Measurements from ENCODE around the gene SGCD. TPM values are rescaled to one million over a fixed set of nuclear protein-coding genes. Genes with fewer than 3 reads are reported as not detected.

SGCD gene
- total RNA-seq, 1 experiment from 2014 or later = not detected

DNA sequence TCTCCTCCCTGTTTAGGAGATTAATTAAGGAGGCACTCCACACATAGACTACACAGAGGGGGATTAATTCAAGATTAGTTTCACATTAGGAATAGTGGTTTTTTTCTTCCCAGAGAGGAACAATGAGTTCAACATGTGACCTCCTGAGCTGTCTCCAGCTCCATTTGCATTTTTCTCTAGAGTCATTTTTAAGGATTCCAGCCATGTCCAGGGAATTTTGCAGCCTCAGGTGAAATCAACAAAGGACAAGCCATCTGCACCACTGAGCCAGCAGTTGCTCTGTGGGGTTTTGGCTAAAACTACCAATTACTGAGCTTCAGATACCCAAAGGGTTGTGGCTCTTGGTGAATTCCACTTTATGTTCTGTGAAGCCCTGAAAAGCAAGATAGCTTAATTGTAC is 264.7 kb downstream of the SGCD start:
- ChIA-PET RAD21 (ENCODE audit: low non-redundant PET in 1 of 2, low total read pairs in 2 of 2, uncharacterized antibody in 2 of 2, unreplicated experiment in 2 of 2) (no interaction called here), CTCF (no interaction called here), POLR2A (no interaction called here)
- DNase-seq (ENCODE audit: low read depth, low spot score) (no peak), ATAC-seq (no peak)
- BruUV-seq (replicated peaks) = no TSS peak
- Histone ChIP-seq H3K4me1 (ENCODE audit: control insufficient read depth in 1 of 2, insufficient read depth in 2 of 2, low read length in 2 of 2) (no peaks in the 10 kb centered on the region), H3K9me3 (ENCODE audit: control insufficient read depth in 1 of 2, insufficient read depth in 1 of 2, low read depth in 1 of 2, low read length in 2 of 2) (no peaks in the 10 kb centered on the region; a peak in 2 of 4 replicates), H3K27ac (ENCODE audit: low read depth, low read length) (no peak overlapping the region), H4K20me1 (ENCODE audit: insufficient read depth) (no peaks in the 10 kb centered on the region), H3K4me3 (replicated peaks in 1 of 2; ENCODE audit: low read depth in 1 of 2, low read length in 2 of 2) (no peak overlapping the region), H3K4me2 (ENCODE audit: low read length) (no peak overlapping the region), H3K36me3 (ENCODE audit: control insufficient read depth in 1 of 2, insufficient read depth in 2 of 2, low read length in 2 of 2) (no peaks in the 10 kb centered on the region), H3K9ac (ENCODE audit: low read length) (no peak overlapping the region), H3K9me2 (ENCODE audit: insufficient read depth) (no peaks in the 10 kb centered on the region), H2AFZ (ENCODE audit: low read depth, low read length, poor library complexity, severe bottlenecking) (no peak overlapping the region), H3K79me2 (ENCODE audit: insufficient read depth, low read length) (no peaks in the 10 kb centered on the region), H3K27me3 (ENCODE audit: insufficient read depth, low read length) (no peaks in the 10 kb centered on the region)
- intact Hi-C loops (cut with micrococcal nuclease) = no loop called here
- TF ChIP-seq EGR1 (IDR thresholded peaks at IDR 0.05; ENCODE audit: low read depth) = no peak
- no peak for TF ChIP-seq RAD21 (IDR thresholded peaks at IDR 0.05; ENCODE audit: low read depth)
- TF ChIP-seq SRF (IDR thresholded peaks at IDR 0.05; ENCODE audit: low read depth) = no peak
- TF ChIP-seq EZH2phosphoT487 (IDR thresholded peaks at IDR 0.05; ENCODE audit: borderline replicate concordance) = no peak
- TF ChIP-seq EZH2 (IDR thresholded peaks at IDR 0.05) = no peak
- no peak for TF ChIP-seq JUND (IDR thresholded peaks at IDR 0.05)
- TF ChIP-seq, protein P1, sequence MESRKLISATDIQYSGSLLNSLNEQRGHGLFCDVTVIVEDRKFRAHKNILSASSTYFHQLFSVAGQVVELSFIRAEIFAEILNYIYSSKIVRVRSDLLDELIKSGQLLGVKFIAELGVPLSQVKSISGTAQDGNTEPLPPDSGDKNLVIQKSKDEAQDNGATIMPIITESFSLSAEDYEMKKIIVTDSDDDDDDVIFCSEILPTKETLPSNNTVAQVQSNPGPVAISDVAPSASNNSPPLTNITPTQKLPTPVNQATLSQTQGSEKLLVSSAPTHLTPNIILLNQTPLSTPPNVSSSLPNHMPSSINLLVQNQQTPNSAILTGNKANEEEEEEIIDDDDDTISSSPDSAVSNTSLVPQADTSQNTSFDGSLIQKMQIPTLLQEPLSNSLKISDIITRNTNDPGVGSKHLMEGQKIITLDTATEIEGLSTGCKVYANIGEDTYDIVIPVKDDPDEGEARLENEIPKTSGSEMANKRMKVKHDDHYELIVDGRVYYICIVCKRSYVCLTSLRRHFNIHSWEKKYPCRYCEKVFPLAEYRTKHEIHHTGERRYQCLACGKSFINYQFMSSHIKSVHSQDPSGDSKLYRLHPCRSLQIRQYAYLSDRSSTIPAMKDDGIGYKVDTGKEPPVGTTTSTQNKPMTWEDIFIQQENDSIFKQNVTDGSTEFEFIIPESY (IDR thresholded peaks at IDR 0.05; ENCODE audit: extremely low read depth, insufficient replicate concordance, low read length) = no peak
- no peak for TF ChIP-seq CBX3 (IDR thresholded peaks at IDR 0.05; ENCODE audit: low read depth)
- TF ChIP-seq CTCF (IDR thresholded peaks at IDR 0.05 in 2 of 3, conservative IDR thresholded peaks at IDR 0.05 in 1 of 3; ENCODE audit: borderline replicate concordance in 1 of 3, insufficient read depth in 1 of 3, low read depth in 2 of 3, low read length in 2 of 3) = no peak
- TF ChIP-seq, protein P2, sequence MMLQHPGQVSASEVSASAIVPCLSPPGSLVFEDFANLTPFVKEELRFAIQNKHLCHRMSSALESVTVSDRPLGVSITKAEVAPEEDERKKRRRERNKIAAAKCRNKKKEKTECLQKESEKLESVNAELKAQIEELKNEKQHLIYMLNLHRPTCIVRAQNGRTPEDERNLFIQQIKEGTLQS (IDR thresholded peaks at IDR 0.05) = no peak
- no peak for TF ChIP-seq YY1 (IDR thresholded peaks at IDR 0.05; ENCODE audit: extremely low read depth, insufficient replicate concordance, low read depth, low read length)

All from HCT116 (cell line).